ENCODE data around the gene RNASET2.

DNA sequence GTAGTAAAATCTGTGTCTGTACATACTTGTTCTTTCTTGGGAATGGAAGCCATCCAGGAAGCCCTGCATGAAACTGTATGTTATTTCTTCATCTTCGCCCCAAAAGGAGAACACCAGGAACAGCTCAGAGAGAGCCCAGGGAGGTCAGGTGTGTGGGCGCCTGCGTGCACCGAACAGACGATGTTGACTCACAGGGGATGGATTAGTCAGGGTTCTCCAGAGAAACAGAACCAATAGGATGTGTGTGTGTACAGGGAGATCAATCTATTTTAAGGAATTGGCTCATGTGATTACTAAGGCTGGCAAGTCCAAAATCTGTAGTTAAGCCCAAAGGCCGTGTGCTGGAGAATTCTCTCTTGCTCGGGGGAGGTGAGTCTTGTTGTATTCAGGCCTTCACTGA, 45.7 kb downstream of the RNASET2 start:
- TF ChIP-seq CTCF (IDR thresholded peaks at IDR 0.05) (no peak), POLR2A (IDR thresholded peaks at IDR 0.05) (no peak)

Measured in adrenal gland (tissue), 5 donors.